ENCODE results near the gene WNT9A.

Gene WNT9A

DNA sequence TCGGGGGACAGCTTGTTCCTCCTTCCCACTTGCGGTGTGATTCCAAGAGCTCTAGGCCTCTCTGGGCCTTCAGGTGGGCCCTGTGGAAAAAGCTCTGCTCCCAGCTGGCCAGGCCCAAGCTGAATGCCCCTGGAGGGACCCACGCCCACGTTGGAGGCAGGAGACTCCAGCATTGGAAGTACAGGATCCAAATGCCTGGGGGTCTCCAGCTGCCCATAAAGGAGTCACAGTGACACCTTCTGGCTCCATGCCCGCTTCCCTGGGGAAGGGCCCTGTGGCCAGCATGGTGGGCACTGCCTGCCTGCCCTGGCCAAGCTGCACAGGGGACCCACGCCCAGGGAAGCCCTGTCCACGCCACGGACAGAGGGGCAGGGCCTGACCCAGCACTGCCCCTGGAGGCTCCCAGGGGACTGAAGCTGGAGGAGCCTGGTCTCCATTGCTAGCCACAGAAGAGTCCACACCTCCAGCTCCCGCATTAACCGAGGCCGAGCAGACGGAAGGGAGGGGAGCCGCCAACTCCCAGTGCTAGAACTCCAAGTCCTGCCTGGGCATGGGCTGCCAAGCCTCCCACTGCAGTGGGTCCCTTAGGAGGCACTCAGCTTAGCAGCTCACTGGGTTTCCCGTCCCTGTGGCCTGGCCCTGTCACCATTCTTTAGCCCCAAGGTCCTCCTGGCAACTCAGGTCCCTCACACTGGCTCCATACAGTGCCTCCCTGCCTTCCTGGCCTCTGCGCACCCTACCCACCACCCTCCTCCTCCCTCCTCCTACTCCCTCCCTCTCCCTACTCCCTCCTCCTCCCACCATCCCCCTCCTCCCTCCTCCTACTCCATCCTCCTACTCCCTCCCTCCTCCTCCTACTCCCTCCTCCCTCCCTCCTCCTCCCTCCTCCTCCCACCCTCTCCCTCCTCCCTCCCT lies 41.9 kb downstream of the WNT9A start:
- TF ChIP-seq SUZ12 (IDR thresholded peaks at IDR 0.05; ENCODE audit: extremely low read depth, insufficient read depth, insufficient read length), result no peak
- TF ChIP-seq YY1 (IDR thresholded peaks at IDR 0.05; ENCODE audit: insufficient read depth, insufficient read length), result no peak
- no peak for TF ChIP-seq ZNF274 (IDR thresholded peaks at IDR 0.05; ENCODE audit: low read depth, low read length)
- Histone ChIP-seq H3K4me3 (ENCODE audit: insufficient read length, low read depth) (no peak overlapping the region), H3K36me3 (ENCODE audit: insufficient read depth, insufficient read length, low read length) (no peaks in the 10 kb centered on the region), H3K9ac (ENCODE audit: insufficient read length, low read depth) (peak overlapping the region; percentile 52), H3K27me3 (ENCODE audit: insufficient read depth, insufficient read length) (no peaks in the 10 kb centered on the region), H3K9me3 (ENCODE audit: insufficient read depth, low read length) (no peaks in the 10 kb centered on the region), H3K4me1 (ENCODE audit: insufficient read depth, insufficient read length) (peaks cover 46% of the 10 kb centered on the region)
- DNase-seq (ENCODE audit: low read depth, low spot score), result no peak

DNA sequence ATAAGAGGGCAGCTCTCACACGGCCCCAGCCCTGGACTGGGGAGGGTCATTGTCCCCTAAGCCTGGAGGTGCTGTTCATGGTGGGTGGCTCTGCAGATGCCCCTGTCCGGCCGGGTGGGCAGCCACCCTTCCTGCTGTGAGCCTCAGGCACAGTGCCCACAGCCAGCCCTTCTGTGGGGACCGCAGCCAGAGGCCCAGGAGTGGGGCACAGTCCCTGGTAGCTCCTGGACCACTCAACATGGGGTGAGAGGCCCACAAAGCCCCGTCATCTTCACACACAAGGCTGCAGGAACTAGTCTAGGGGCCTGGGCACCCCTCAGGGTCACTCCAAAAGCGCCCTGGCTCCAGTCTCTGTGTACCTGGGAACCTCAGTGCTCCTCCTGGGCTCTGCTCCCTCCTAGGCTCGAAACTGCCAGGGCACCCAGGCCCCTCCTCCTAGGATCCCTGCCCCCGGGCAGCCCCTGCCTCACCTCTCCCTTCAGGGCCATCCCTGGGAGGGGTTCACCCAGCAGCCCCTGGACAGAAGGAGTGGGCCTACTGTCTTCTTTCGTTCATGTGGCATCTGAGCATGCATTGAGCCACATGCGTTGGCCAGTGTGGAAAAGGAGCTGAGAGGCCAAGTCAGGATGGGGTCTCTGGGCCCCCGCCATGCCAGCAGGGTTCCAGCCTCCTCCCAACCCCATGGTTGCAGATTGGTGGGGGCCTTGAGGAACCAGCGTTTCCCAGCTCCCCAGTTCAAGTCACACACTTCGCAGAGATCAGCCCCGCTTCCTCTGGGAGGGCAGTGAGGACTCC lies 43.0 kb downstream of the WNT9A start:
- Histone ChIP-seq H3K4me1 (ENCODE audit: insufficient read depth, insufficient read length) (peaks cover 39% of the 10 kb centered on the region), H3K9ac (ENCODE audit: insufficient read length, low read depth) (no peak overlapping the region), H3K27me3 (ENCODE audit: insufficient read depth, insufficient read length) (no peaks in the 10 kb centered on the region), H3K4me3 (ENCODE audit: insufficient read length, low read depth) (no peak overlapping the region), H3K9me3 (ENCODE audit: insufficient read depth, low read length) (no peaks in the 10 kb centered on the region), H3K36me3 (ENCODE audit: insufficient read depth, insufficient read length, low read length) (no peaks in the 10 kb centered on the region)
- no peak for DNase-seq (ENCODE audit: low read depth, low spot score)
- TF ChIP-seq ZNF274 (IDR thresholded peaks at IDR 0.05; ENCODE audit: low read depth, low read length) (no peak), YY1 (IDR thresholded peaks at IDR 0.05; ENCODE audit: insufficient read depth, insufficient read length) (no peak), SUZ12 (IDR thresholded peaks at IDR 0.05; ENCODE audit: extremely low read depth, insufficient read depth, insufficient read length) (no peak)

DNA sequence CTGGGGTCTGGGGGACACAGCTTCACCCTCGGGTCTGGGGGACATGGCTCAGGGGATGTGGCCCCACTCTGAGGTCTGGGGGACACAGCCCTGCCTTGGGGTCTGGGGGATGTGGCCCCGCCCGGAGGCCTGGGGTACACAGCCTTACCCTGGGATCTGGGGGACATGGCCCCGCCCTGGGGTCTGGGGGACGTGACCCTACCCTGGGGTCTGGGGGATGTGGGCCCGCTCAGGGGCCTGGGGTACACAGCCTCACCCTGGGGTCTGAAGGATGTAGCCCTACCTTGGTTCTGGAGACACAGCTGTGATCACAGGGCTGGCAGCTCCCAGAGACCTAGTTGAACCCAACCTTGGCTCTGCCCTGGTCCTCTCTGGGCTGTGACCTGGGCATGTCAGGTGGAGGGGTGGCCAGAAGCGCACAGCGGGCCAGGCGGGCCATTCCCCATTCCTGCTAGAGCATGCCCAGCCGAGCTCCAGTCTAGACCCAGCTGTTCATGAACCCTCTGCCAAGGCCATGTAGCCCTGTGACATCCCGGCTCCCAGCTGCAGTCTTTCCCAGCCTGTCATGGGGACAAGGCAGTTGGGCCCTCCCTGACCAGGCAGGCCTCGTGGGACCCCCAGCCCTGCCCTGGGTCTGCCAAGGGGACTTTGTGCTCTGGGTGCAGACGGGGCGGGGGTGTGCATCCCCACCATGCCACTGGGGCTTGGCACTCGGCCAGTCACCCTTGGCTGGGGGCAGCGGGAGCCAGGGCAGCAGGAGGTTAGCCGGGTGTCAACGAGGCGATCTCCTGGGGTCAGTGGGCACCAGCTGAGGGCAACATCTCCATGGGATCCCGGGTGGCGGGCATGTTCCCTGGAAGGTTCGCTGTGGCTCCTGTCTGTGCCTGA lies 43.9 kb downstream of the WNT9A start:
- H3K4me1 ChIP-seq (ENCODE audit: insufficient read depth, insufficient read length), result peaks cover 39% of the 10 kb centered on the region
- no peaks in the 10 kb centered on the region for H3K27me3 ChIP-seq (ENCODE audit: insufficient read depth, insufficient read length)
- DNase-seq (ENCODE audit: low read depth, low spot score), result no peak
- no peaks in the 10 kb centered on the region for H3K9me3 ChIP-seq (ENCODE audit: insufficient read depth, low read length)
- no peak overlapping the region for H3K4me3 ChIP-seq (ENCODE audit: insufficient read length, low read depth)
- TF ChIP-seq YY1 (IDR thresholded peaks at IDR 0.05; ENCODE audit: insufficient read depth, insufficient read length) (no peak), SUZ12 (IDR thresholded peaks at IDR 0.05; ENCODE audit: extremely low read depth, insufficient read depth, insufficient read length) (no peak), ZNF274 (IDR thresholded peaks at IDR 0.05; ENCODE audit: low read depth, low read length) (no peak)
- H3K9ac ChIP-seq (ENCODE audit: insufficient read length, low read depth), result no peak overlapping the region
- no peaks in the 10 kb centered on the region for H3K36me3 ChIP-seq (ENCODE audit: insufficient read depth, insufficient read length, low read length)

- H3K27me3 ChIP-seq (ENCODE audit: insufficient read depth, insufficient read length), result no peaks in the 10 kb centered on the region
- TF ChIP-seq YY1 (IDR thresholded peaks at IDR 0.05; ENCODE audit: insufficient read depth, insufficient read length), result no peak
- no peak for TF ChIP-seq SUZ12 (IDR thresholded peaks at IDR 0.05; ENCODE audit: extremely low read depth, insufficient read depth, insufficient read length)
- TF ChIP-seq ZNF274 (IDR thresholded peaks at IDR 0.05; ENCODE audit: low read depth, low read length), result no peak
- H3K4me1 ChIP-seq (ENCODE audit: insufficient read depth, insufficient read length), result peaks cover 35% of the 10 kb centered on the region
- H3K9ac ChIP-seq (ENCODE audit: insufficient read length, low read depth), result peak overlapping the region; percentile 52
- no peak overlapping the region for H3K4me3 ChIP-seq (ENCODE audit: insufficient read length, low read depth)
- H3K36me3 ChIP-seq (ENCODE audit: insufficient read depth, insufficient read length, low read length), result no peaks in the 10 kb centered on the region
- no peak for DNase-seq (ENCODE audit: low read depth, low spot score)
- no peaks in the 10 kb centered on the region for H3K9me3 ChIP-seq (ENCODE audit: insufficient read depth, low read length)
Measured at GRCh38 chr1:227903061-227903521, 44.6 kb downstream of the WNT9A start.

DNA sequence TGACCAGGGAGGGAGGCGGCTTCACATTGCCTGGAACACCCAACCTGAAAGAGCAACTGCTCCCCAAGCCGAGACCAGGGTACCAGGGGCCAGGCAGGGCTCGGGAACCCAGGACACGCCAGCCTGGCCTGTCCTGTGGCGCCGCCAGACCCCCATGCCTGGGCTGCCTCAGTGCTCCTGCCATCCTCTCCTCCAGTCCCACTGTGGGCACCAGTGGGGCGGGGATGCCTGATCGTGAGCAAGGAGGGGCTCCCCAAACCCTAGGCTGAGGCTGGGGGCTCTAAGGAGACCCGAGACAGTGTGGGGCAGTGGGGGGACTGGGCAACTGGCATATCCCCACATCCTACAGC lies 45.1 kb downstream of the WNT9A start:
- no peak overlapping the region for H3K4me3 ChIP-seq (ENCODE audit: insufficient read length, low read depth)
- TF ChIP-seq ZNF274 (IDR thresholded peaks at IDR 0.05; ENCODE audit: low read depth, low read length) (no peak), YY1 (IDR thresholded peaks at IDR 0.05; ENCODE audit: insufficient read depth, insufficient read length) (no peak), SUZ12 (IDR thresholded peaks at IDR 0.05; ENCODE audit: extremely low read depth, insufficient read depth, insufficient read length) (no peak)
- no peak for DNase-seq (ENCODE audit: low read depth, low spot score)
- no peaks in the 10 kb centered on the region for H3K36me3 ChIP-seq (ENCODE audit: insufficient read depth, insufficient read length, low read length)
- no peaks in the 10 kb centered on the region for H3K9me3 ChIP-seq (ENCODE audit: insufficient read depth, low read length)
- peaks cover 32% of the 10 kb centered on the region for H3K4me1 ChIP-seq (ENCODE audit: insufficient read depth, insufficient read length)
- peak overlapping the region; percentile 52 for H3K9ac ChIP-seq (ENCODE audit: insufficient read length, low read depth)
- H3K27me3 ChIP-seq (ENCODE audit: insufficient read depth, insufficient read length), result no peaks in the 10 kb centered on the region

DNA sequence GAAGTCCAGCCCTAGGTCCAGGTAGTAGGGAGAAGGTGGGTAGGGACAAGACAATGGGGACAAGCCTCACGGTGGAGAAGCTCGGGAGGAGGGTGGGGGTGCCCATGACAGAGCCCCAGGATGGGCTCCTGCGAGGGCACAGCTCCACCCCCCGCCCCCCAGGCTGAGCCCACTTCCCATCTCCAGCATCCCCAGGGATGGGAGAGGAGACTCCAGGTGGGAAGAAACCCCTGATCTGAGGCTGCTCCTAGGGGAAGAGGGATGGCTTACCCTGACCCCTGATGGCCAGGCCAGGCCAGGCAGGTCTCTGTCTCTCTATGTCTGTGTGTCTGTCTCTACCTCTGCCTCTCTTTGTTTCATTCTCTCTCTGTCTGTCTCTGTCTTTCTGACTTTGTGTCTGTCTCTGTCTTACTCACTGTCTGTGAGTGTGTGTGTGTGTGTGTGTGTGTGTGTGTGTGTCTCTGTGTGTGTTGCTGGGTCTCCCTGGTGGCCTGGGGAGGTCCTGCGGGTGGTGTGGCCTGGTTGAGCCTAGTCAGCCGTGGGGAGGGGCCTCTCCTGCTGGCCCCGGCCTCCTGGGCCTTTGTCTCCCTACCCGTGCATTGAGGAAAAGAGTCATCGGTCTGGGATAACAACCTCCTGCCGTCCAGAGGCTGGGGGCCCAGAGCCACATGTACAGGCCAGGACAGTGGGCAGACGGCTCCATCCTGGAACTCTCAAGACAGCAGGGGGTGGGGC lies 45.7 kb downstream of the WNT9A start:
- Histone ChIP-seq H3K36me3 (ENCODE audit: insufficient read depth, insufficient read length, low read length) (no peaks in the 10 kb centered on the region), H3K9me3 (ENCODE audit: insufficient read depth, low read length) (no peaks in the 10 kb centered on the region), H3K9ac (ENCODE audit: insufficient read length, low read depth) (peak overlapping the region; percentile 52), H3K27me3 (ENCODE audit: insufficient read depth, insufficient read length) (no peaks in the 10 kb centered on the region), H3K4me3 (ENCODE audit: insufficient read length, low read depth) (no peak overlapping the region), H3K4me1 (ENCODE audit: insufficient read depth, insufficient read length) (peaks cover 27% of the 10 kb centered on the region)
- no peak for DNase-seq (ENCODE audit: low read depth, low spot score)
- TF ChIP-seq ZNF274 (IDR thresholded peaks at IDR 0.05; ENCODE audit: low read depth, low read length) (no peak), SUZ12 (IDR thresholded peaks at IDR 0.05; ENCODE audit: extremely low read depth, insufficient read depth, insufficient read length) (no peak), YY1 (IDR thresholded peaks at IDR 0.05; ENCODE audit: insufficient read depth, insufficient read length) (no peak)

Measured in NT2/D1 (cell line).